Karpas-422 (cell line): ENCODE results near the gene LILRB1. TPM values are rescaled to one million over a fixed set of nuclear protein-coding genes. Genes with fewer than 3 reads are reported as not detected.
"Not testable (repeated sequence)": the region's sequence is repeated elsewhere in the genome, so short reads cannot be mapped to it uniquely, and the experiment has no call there.

Experiments
- DNase-seq: peaks from one replicate; pipeline ENCODE4 v3.0.0-alpha.2; 2015
- H2AFZ ChIP-seq: fragments of 200-600 bp; sonication (generic); 2 replicates; pipeline ENCODE4 v1.6.1; 2014; ENCODE audit warnings: antibody characterized with exemption, low read length, mixed read lengths
- H3K27ac ChIP-seq: fragments of 200-600 bp; sonication (generic); 2 replicates; pipeline ENCODE4 v1.5.1; 2014; ENCODE audit warnings: mild to moderate bottlenecking, low read length, moderate library complexity
- H3K27me3 ChIP-seq: fragments of 200-600 bp; sonication (generic); 2 replicates; pipeline ENCODE4 v1.6.1; 2014; ENCODE audit warnings: low read length, mixed read lengths
- H3K36me3 ChIP-seq: fragments of 200-600 bp; sonication (generic); 2 replicates; pipeline ENCODE4 v1.6.1; 2014; ENCODE audit warnings: low read length, mixed read lengths; ENCODE audit not compliant: insufficient read depth
- H3K4me1 ChIP-seq: fragments of 200-600 bp; sonication (generic); 2 replicates; pipeline ENCODE4 v1.6.1; 2014; ENCODE audit warnings: mild to moderate bottlenecking, low read length, mixed read lengths
- H3K4me2 ChIP-seq: fragments of 200-600 bp; sonication (generic); 2 replicates; pipeline ENCODE4 v1.6.1; 2014; ENCODE audit warnings: low read length, low read depth, mild to moderate bottlenecking; ENCODE audit not compliant: poor library complexity, severe bottlenecking
- H3K4me3 ChIP-seq: fragments of 200-600 bp; sonication (generic); 2 replicates; pipeline ENCODE4 v1.5.1; 2014; ENCODE audit warnings: mild to moderate bottlenecking, antibody characterized with exemption, low read length, mixed read lengths
- H3K79me2 ChIP-seq: fragments of 200-600 bp; sonication (generic); 2 replicates; pipeline ENCODE4 v1.6.1; 2014; ENCODE audit warnings: mild to moderate bottlenecking, low read length, mixed read lengths
- H3K9ac ChIP-seq: fragments of 200-600 bp; sonication (generic); 2 replicates; pipeline ENCODE4 v1.6.0; 2014; ENCODE audit warnings: low read length
- H3K9me2 ChIP-seq: fragments of 200-600 bp; sonication (generic), shearing (Covaris generic); replicated peaks from 2 replicates; pipeline ENCODE4 v1.6.0; 2014; ENCODE audit warnings: mild to moderate bottlenecking, low read length, moderate library complexity; ENCODE audit not compliant: insufficient read depth
- H3K9me3 ChIP-seq: fragments of 300-700, 200-600 bp; sonication (generic); 2 replicates; pipeline ENCODE4 v1.6.1; 2014; ENCODE audit warnings: low read length, mixed read lengths
- H4K20me1 ChIP-seq: fragments of 200-600 bp; sonication (generic); 2 replicates; pipeline ENCODE4 v1.6.1; 2014; ENCODE audit warnings: mild to moderate bottlenecking, antibody characterized with exemption, low read length, low read depth; ENCODE audit not compliant: insufficient read depth
- small RNA-seq: library from RNA; depleted of rRNA; stranded (forward); fragments of <200 nt; gene quantifications from one replicate; pipeline ENCODE3, GENCODE V24; 2014
- total RNA-seq: library from RNA; depleted of rRNA; stranded (reverse); fragments of >200 nt; shearing (Covaris generic); gene quantifications from 2 replicates; pipeline ENCODE4 v1.2.3, GENCODE V29; 2014; ENCODE audit warnings: low replicate concordance; rRNA removed

Gene LILRB1
- total RNA-seq, 1 experiment from 2014 or later, result 5.2 TPM

- H3K79me2 ChIP-seq, result no peaks in the 10 kb centered on the region
- no peak overlapping the region for H3K4me3 ChIP-seq
- no peaks in the 10 kb centered on the region for H3K27me3 ChIP-seq
- H3K9ac ChIP-seq, result no peak overlapping the region
- peaks cover 9% of the 10 kb centered on the region for H3K4me1 ChIP-seq
- no peaks in the 10 kb centered on the region for H4K20me1 ChIP-seq
- DNase-seq, result peak; percentile 72
- H3K27ac ChIP-seq, result no peak overlapping the region
- H2AFZ ChIP-seq, result no peak overlapping the region
- H3K9me3 ChIP-seq, result no peaks in the 10 kb centered on the region
- H3K9me2 ChIP-seq, result no peaks in the 10 kb centered on the region
- H3K4me2 ChIP-seq, result no peak overlapping the region
- no peaks in the 10 kb centered on the region for H3K36me3 ChIP-seq
Measured at GRCh38 chr19:54674021-54674617, 43.8 kb downstream of the LILRB1 start.

- DNase-seq, result peak; percentile 83
Measured at GRCh38 chr19:54676210-54676834, 46.0 kb downstream of the LILRB1 start.

GRCh38 chr19:54677217-54677616 lies 46.9 kb downstream of the LILRB1 start:
- H3K36me3 ChIP-seq, result no peaks in the 10 kb centered on the region
- no peak overlapping the region for H3K4me2 ChIP-seq
- H3K4me3 ChIP-seq, result no peak overlapping the region
- no peaks in the 10 kb centered on the region for H3K9me3 ChIP-seq
- peaks cover 9% of the 10 kb centered on the region for H3K4me1 ChIP-seq
- no peaks in the 10 kb centered on the region for H4K20me1 ChIP-seq
- H3K9ac ChIP-seq, result no peak overlapping the region
- no peaks in the 10 kb centered on the region for H3K79me2 ChIP-seq
- H3K27ac ChIP-seq, result no peak overlapping the region
- H3K27me3 ChIP-seq, result no peaks in the 10 kb centered on the region
- H3K9me2 ChIP-seq, result no peaks in the 10 kb centered on the region
- H2AFZ ChIP-seq, result no peak overlapping the region
- DNase-seq, result peak; percentile 61

More at GRCh38 chr19:54676210-54676834, 46.0 kb downstream of the LILRB1 start:
- not testable (repeated sequence) for H4K20me1 ChIP-seq, H3K9ac ChIP-seq, H3K4me1 ChIP-seq, H3K27me3 ChIP-seq, H2AFZ ChIP-seq, H3K36me3 ChIP-seq, H3K9me3 ChIP-seq, H3K27ac ChIP-seq, H3K79me2 ChIP-seq, H3K4me3 ChIP-seq, H3K9me2 ChIP-seq, H3K4me2 ChIP-seq

GRCh38 chr19:54681596-54681995 lies 51.3 kb downstream of the LILRB1 start:
- H3K4me2 ChIP-seq, H3K27ac ChIP-seq, H3K9me2 ChIP-seq, H3K27me3 ChIP-seq, DNase-seq, H3K9ac ChIP-seq, H4K20me1 ChIP-seq, H2AFZ ChIP-seq, H3K36me3 ChIP-seq, H3K4me3 ChIP-seq, H3K4me1 ChIP-seq, H3K79me2 ChIP-seq, H3K9me3 ChIP-seq: not testable (repeated sequence)

- H3K4me1 ChIP-seq, result peaks cover 3% of the 10 kb centered on the region
- H3K9ac ChIP-seq, result no peak overlapping the region
- H3K79me2 ChIP-seq, result no peaks in the 10 kb centered on the region
- no peak overlapping the region for H3K27ac ChIP-seq
- H3K4me3 ChIP-seq, result no peak overlapping the region
- no peaks in the 10 kb centered on the region for H3K27me3 ChIP-seq
- no peak for DNase-seq
- H4K20me1 ChIP-seq, result no peaks in the 10 kb centered on the region
- H2AFZ ChIP-seq, result no peak overlapping the region
- H3K36me3 ChIP-seq, result no peaks in the 10 kb centered on the region
- H3K9me2 ChIP-seq, result no peaks in the 10 kb centered on the region
- no peak overlapping the region for H3K4me2 ChIP-seq
- H3K9me3 ChIP-seq, result no peaks in the 10 kb centered on the region
Measured at GRCh38 chr19:54682306-54682856, 52.1 kb downstream of the LILRB1 start.

GRCh38 chr19:54684527-54684926 lies 54.2 kb downstream of the LILRB1 start:
- H2AFZ ChIP-seq, result no peak overlapping the region
- no peaks in the 10 kb centered on the region for H3K4me1 ChIP-seq
- H3K36me3 ChIP-seq, result no peaks in the 10 kb centered on the region
- DNase-seq, result peak; percentile 83
- no peaks in the 10 kb centered on the region for H3K27me3 ChIP-seq
- no peak overlapping the region for H3K4me2 ChIP-seq
- no peaks in the 10 kb centered on the region for H3K9me2 ChIP-seq
- no peak overlapping the region for H3K27ac ChIP-seq
- H4K20me1 ChIP-seq, result no peaks in the 10 kb centered on the region
- no peaks in the 10 kb centered on the region for H3K79me2 ChIP-seq
- H3K4me3 ChIP-seq, result no peak overlapping the region
- H3K9ac ChIP-seq, result no peak overlapping the region
- no peaks in the 10 kb centered on the region for H3K9me3 ChIP-seq

Small RNAs within 50 kb of the gene (small RNA-seq; reads per million reads assigned to genes)
- gene AC245036.3, result not detected
- not detected for gene MIR8061

Other genes with a start within 250 kb of the LILRB1 start
- not detected in 2 replicates for gene TTYH1, start 215.0 kb upstream of the LILRB1 start, total RNA-seq
- 88.3 and 99.4 TPM in 2 replicates for gene LENG8, start 181.3 kb upstream of the LILRB1 start, total RNA-seq
- gene LENG9, start 166.7 kb upstream of the LILRB1 start, total RNA-seq, result 5.0 and 14.1 TPM in 2 replicates
- gene CDC42EP5, start 157.2 kb upstream of the LILRB1 start, total RNA-seq, result not detected in 2 replicates
- gene LAIR2, start 127.7 kb upstream of the LILRB1 start, total RNA-seq, result not detected in 2 replicates
- not detected in 2 replicates for gene LILRA2, start 56.7 kb upstream of the LILRB1 start, total RNA-seq
- not detected in 2 replicates for gene LILRA1, start 36.9 kb upstream of the LILRB1 start, total RNA-seq
- not detected in 2 replicates for gene LILRB4, start 32.5 kb downstream of the LILRB1 start, total RNA-seq
- not detected in 2 replicates for gene KIR3DL3, start 94.0 kb downstream of the LILRB1 start, total RNA-seq
- not detected in 2 replicates for gene KIR2DL3, start 108.0 kb downstream of the LILRB1 start, total RNA-seq
- gene KIR2DL1, start 139.3 kb downstream of the LILRB1 start, total RNA-seq, result not detected in 2 replicates
- not detected in 2 replicates for gene KIR2DL4, start 173.1 kb downstream of the LILRB1 start, total RNA-seq
- gene KIR3DL1, start 186.0 kb downstream of the LILRB1 start, total RNA-seq, result not detected in 2 replicates
- not detected in 2 replicates for gene KIR2DS4, start 202.2 kb downstream of the LILRB1 start, total RNA-seq
- gene KIR3DL2, start 220.0 kb downstream of the LILRB1 start, total RNA-seq, result not detected in 2 replicates
- not detected in 2 replicates for gene FCAR, start 243.8 kb downstream of the LILRB1 start, total RNA-seq